ENCODE measurements around the gene ST14.
"Not testable (repeated sequence)": the region's sequence is repeated elsewhere in the genome, so short reads cannot be mapped to it uniquely, and the experiment has no call there.

The ST14 gene

DNA sequence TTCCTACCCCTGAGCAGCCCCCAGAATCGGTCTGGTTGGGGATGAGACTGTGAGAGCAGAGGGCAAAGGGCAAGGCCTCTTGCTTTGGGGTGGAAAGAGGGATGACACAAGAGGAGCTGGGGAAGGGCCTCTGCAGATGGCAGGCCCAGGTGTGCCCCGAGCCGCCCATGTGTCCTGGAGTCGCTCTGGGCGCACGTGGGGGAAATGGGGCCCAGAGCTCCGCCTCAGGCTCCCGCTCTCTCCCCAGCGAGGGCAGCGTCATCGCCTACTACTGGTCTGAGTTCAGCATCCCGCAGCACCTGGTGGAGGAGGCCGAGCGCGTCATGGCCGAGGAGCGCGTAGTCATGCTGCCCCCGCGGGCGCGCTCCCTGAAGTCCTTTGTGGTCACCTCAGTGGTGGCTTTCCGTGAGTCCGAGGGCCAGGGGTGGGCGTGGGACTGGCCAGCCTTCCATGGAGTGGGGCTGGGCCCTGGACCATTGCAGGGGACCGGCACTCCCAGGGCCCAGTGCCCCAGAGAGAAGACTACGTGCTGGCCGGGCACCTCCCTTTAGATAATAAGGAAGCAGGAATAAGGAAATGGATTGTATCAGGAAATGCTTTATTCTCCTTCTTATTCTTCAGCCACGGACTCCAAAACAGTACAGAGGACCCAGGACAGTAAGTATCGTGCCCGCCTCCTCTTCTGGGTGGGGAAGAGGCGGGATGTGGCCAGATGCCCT lies 30.1 kb downstream of the ST14 start:
- no peak for DNase-seq (ENCODE audit: low read depth)

DNA sequence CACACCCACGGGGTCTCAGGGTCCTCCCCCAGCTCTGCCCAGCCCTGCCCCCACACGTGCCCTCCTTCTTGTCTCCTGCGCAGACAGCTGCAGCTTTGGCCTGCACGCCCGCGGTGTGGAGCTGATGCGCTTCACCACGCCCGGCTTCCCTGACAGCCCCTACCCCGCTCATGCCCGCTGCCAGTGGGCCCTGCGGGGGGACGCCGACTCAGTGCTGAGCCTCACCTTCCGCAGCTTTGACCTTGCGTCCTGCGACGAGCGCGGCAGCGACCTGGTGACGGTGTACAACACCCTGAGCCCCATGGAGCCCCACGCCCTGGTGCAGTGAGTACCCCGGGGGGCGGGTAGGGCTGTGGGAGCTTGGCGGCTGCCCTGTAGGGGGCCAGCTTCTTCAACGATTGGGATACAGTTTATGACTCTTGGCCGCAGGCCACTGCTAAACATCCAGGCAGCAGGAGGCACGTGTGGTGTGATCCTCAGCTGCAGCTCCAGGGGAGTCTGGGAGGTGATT lies 30.8 kb downstream of the ST14 start:
- no peak for DNase-seq (ENCODE audit: low read depth)

DNA sequence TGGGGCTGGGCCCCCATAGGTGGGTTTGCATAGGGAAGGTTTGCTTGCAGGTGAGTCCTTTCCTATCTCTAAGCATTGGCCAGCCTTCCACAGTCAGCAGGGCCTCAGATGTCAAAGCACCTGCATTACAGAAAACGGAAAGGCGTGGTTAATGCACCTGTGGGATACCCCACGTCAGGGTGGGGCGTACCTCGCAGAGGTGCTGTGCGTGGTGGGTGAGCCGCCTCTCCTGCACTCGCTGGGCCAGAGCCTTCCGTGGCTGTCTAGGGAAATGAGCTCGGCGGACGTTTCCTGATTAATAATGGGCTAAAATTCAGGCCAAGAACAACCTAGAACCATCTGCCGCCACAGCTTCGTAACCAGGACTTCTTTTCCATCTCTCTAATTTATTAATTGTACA lies 32.3 kb downstream of the ST14 start:
- no peak for DNase-seq (ENCODE audit: low read depth)

DNA sequence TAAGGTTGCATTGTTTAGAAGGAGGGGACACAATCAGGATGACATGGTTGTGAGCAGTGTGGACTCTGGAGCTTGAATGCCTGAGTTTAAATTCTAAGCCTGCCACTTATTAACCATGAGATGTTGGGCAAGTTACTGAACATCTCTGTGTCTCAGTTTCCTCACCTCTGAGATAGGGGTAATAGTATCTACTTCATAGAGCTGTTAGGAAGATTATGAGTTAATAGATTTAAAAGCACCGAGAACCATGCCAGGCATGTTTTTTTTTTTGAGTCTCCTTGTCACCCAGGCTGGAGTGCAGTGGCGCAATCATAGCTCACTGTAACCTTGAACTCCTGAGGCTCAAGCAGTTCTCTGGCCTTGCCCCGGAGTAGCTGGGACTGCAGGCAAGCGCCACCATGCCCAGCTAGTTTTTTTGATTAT lies 33.3 kb downstream of the ST14 start:
- DNase-seq (ENCODE audit: low read depth): no peak

DNA sequence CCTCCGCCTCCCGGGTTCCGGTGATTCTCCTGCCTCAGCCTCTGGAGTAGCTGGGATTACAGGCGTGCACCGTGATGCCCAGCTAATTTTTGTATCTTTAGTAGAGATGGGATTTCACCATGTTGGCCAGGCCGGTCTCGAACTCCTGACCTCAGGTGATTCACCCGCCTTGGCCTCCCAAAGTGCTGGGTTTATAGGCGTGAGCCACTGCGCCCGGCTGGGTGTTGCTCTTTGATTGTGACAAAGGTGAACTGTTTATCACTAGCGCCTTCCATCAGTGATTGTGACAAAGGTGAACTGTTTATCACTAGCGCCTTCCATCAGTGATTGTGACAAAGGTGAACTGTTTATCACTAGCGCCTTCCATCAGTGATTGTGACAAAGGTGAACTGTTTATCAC lies 34.0 kb downstream of the ST14 start:
- DNase-seq (ENCODE audit: low read depth): not testable (repeated sequence)

DNA sequence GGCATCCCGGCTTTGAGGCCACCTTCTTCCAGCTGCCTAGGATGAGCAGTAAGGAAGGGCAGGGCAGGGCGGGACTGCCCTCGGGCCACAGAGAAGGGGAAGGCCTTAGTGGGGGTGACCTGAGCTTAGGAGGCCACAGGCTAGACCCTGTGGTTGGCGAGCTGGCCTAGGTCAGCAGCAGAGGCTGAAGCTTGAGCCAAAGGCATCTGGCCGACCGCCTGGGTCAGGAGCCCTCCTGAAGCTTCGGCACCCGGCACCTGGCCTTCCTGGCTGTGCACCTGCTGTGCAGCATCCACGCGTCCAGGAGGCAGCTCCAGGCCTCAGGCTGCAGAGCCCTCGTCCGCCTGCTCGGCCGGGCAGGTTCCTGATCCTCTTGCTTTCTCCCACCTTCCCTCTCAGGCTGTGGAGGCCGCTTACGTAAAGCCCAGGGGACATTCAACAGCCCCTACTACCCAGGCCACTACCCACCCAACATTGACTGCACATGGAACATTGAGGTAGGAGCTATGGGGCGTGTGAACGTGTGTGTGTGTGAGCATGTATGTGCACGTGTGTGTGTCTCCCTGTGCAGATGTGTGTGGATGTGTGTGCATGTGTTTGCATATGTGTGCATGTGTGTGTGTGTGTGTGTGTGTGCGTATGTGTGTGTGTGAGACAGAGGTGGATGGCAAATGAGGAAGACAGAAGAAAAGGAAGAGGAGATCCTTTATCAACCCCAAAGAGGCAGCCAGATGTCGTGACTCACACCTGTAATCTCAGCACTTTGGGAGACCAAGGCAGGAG lies 34.9 kb downstream of the ST14 start:
- DNase-seq (ENCODE audit: low read depth): no peak

DNA sequence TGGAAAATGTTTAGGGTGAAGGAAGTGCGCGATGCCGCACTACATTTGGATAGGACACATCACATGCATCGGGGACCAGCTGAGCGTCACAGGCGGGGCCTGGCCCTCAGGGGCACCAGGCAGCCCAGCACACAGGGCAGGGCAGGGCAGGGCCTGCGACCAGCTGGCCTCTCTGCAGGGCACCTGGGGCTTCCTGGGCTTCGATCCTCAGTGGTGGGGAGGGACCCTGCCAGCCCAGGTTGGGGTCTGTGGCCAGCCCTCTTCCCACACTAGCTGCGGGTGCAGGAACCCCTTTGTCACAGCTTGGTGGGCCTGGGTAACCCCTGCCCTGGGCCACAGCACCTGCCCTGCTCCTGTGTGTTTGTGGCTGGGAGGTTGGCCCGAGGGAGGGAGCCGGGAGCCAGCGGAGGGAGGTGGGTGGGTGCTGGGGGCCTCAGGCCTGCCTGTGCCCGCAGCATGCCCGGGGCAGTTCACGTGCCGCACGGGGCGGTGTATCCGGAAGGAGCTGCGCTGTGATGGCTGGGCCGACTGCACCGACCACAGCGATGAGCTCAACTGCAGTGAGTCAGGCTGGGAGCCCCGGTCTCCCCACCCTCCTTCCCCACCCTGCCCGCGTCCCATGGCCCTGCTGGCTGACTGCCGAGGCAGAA lies 37.9 kb downstream of the ST14 start:
- DNase-seq (ENCODE audit: low read depth): no peak

DNA sequence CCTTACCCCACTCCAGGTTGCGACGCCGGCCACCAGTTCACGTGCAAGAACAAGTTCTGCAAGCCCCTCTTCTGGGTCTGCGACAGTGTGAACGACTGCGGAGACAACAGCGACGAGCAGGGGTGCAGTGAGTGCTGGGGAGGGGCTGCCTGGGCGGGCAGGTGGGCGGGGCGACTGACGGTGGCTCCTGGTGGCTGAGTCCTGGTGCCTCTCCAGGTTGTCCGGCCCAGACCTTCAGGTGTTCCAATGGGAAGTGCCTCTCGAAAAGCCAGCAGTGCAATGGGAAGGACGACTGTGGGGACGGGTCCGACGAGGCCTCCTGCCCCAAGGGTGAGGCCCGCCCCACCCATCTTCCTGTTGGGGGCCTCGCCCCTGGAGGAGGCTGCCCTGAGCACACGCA lies 38.7 kb downstream of the ST14 start:
- DNase-seq (ENCODE audit: low read depth): no peak

DNA sequence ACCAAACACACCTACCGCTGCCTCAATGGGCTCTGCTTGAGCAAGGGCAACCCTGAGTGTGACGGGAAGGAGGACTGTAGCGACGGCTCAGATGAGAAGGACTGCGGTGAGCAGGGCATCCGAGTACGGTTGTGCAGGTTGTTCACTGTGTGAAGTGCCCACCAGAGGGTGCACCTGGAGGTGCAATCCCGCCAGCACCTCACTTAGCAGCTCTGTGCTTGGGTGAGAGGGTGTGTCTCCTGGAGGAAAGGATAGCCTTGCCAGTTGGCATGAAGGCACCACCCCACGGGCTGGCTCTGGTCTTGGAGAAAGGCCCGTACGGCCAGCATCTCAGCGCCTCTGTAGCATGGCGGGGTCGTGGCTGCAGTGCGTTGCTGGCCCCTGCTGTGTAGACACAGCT lies 39.4 kb downstream of the ST14 start:
- DNase-seq (ENCODE audit: low read depth): no peak

DNA sequence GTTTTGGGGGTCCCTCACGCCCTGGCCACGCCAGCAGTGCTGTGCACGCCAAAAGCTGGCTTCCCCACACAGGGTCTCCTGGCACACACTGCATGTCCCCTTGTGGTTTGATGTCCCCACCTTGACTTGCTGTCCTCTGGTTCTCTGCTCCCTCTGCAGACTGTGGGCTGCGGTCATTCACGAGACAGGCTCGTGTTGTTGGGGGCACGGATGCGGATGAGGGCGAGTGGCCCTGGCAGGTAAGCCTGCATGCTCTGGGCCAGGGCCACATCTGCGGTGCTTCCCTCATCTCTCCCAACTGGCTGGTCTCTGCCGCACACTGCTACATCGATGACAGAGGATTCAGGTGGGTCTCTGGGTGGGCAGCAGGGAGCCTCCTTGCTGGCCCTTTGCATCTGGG lies 40.2 kb downstream of the ST14 start:
- no peak for DNase-seq (ENCODE audit: low read depth)

DNA sequence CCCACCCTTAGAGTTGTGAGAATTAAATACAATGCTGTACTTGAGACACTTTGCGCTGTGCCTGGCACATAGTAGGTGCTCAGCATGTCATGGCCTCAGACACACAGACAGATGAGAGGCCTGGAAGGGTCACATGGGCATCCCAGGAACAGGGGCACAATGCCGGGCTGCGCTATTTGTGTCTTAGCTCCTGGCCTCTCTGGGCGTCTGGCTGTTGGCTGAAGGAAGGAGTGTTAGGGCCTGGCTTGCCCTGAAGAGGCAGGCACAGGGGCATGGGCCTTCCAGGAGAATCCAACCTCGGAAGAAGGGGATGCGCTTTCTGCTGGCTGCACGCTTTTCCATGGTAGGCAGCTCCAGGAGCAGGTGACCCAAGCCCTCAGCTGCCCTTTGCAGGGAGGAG lies 41.4 kb downstream of the ST14 start:
- no peak for DNase-seq (ENCODE audit: low read depth)

DNA sequence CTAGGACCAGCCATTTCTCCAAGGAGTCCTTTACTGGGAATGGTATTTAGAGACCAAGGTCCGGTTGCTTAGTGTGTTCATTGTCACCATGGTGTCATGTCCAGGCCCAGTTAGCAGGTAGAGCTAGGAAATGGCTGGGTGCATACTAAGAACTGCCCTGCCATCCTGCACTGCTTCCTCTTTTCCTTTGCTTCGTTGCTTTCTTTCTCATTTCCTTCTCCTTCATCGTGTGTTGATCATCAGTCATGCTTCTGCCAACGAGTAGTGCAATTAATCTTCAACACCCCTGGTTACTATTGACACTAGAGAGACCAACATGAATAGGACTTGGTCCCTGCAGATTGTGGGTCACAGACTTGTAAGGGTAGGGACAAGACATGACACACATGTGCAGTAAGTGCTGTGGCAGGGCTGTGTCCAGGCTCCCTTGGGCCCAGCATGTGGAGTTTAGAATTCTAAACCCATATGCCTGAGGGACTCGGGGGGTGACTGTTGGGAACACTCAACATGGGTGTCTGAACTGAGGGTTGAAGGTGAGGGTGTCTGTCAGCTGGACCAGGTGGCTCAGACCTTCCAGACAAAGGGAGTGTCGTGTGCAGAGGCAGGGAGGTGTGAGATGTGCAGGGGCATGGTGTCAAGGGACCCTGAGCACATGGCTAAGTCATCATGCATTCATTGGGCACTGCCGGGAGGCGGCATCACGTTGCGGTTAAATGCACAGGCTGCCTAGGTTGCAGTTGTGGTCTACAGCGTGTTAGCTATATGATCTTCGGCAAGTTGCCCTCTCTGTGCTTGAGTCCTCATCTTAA lies 42.6 kb downstream of the ST14 start:
- no peak for DNase-seq (ENCODE audit: low read depth)

DNA sequence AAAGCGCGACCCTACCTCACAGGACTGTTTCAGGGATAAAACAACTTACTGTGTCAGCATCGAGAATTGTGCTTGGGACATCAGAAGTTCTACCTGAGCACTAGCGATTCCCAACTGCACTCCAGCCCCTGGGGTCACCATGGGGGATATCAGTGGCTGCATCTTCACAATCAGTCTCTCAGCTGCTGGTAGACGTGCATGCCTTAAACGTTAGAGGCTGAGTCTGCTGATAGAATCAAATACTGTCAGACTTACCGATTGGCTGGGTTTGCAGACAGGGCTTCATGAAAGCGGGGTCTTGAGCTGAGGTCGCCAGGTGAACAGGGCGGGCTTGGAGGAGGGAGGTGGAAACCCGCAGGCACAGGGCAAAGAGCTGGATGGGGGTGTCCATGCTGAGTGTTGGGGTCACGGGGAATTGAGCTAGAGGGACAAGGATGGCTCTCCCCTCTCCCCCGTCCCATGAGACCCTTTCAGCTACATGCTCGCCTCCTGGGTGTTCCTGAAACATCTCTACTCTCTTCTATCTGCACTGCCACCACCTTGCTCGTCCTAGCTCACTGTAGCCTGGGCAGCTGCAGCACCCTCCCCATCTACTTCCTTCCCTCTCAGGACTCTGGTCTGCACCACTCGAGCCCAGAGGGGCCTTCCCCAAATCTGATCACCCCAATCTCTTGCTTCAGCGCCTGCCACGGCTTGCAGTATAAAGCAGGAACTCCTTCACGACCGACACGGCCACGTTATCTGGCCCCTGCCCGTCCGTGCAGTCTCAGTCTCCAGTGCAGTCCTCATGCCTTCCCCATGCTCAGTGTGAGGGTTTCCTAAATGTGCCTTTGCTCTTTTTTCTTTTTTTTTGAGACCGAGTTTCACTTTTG lies 43.5 kb downstream of the ST14 start:
- no peak for DNase-seq (ENCODE audit: low read depth)

DNA sequence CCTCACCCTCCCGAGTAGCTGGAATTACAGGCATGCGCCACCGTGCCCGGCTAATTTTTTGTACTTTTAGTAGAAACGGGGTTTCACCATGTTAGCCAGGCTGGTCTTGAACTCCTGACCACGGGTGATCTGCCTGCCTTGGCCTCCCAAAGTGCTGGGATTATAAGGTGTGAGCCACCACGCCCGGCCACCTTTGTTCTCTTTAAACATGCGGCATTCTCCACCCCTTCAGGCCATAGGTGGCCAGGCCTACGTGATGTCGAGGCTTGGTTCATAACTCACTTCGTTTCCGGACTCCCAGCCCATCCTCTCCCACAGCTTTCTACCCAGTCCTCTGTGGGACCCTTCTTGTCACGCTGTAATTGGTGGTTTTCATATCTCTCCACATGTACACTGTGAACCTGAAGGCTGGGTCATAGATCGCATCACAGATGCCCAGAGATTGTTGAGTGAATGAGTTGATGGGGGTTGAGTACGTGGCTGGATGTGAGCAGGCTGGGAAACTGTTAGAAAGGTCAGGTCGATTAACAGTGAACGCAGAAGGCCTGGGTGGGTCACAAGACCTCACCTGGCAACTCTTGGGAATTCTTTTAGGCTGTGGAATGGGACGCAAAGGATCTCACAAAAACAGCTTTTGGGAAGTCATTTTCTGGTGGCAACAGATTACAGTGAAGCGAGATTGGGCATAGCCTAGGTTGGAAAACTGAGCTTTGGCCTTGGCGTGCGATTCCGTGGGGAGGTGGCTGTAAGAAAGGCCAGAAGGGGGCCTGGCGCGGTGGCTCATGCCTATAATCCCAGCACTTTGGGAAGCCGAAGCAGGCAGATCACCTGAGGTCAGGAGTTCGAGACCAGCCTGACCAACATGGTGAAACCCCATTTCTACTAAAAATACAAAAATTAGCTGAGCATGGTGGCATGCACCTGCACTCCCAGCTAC lies 44.5 kb downstream of the ST14 start:
- no peak for DNase-seq (ENCODE audit: low read depth)

DNA sequence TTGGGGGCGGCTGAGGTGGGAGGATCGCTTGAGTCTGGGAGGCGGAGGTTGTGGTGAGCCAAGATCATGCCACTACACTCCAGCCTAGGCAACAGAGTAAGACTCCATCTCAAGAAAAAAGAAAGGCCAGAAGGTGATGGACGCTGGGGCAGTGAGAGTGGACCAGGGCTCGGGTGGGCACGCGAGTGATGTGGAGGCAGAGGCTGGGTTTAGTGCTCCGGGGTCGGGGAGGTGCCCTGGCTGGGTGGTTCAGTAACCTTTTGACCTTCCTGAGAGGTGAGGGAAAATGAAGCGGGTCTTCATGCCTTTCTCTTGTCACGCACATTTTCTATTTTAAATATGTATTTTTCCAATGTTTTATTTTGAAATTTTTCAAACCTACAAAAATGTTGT lies 45.1 kb downstream of the ST14 start:
- no peak for DNase-seq (ENCODE audit: low read depth)

DNA sequence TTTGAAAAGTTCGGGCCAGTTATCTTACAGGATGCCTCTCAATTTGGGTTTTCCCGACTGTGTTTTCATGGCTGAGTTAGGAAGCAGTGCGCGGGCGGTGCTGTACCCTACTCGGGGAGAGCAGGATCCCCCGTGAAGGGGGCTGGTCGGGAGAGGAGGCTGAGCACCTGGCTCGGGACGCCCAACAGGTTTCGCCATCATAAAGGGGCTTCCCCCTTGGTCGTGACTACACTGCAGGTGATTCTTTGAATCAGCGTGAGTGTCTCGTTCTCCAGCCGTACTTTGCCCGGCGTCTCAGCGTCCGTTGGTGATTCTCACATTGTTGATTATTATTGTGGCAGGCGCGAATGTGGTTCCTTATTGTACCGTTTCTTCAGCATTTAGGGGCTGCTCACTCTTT lies 46.6 kb downstream of the ST14 start:
- no peak for DNase-seq (ENCODE audit: low read depth)

DNA sequence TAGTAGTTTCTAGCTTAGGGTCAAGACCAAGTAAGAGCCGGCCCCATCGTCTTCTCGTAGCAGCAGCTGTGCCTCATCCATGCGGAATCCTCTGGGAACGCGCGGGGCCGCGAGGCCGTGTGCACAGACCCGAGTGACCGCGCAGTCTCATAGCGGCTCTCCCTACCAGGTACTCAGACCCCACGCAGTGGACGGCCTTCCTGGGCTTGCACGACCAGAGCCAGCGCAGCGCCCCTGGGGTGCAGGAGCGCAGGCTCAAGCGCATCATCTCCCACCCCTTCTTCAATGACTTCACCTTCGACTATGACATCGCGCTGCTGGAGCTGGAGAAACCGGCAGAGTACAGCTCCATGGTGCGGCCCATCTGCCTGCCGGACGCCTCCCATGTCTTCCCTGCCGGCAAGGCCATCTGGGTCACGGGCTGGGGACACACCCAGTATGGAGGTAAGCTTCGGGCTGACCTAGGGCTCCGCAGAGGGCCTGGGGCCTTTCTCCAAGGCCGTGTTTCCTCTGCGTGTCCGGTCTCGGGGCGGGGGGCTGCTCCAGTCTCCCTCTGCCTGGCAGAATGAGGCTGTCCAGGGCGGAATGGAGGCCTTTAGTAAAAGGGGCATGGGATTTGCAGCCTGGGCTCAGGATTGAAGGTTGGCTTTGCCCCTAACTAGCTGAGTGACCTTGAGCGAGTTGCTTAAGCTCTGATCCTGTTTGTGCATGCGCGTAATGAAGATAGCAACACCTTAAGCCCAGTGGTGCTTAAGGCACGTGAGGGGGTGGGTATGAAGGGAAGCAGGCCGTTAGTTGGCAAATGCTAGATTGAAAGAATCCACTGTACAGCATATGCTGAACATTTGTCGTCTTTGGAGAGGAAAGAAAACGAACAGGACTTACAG lies 48.9 kb downstream of the ST14 start:
- DNase-seq (ENCODE audit: low read depth): no peak

DNA sequence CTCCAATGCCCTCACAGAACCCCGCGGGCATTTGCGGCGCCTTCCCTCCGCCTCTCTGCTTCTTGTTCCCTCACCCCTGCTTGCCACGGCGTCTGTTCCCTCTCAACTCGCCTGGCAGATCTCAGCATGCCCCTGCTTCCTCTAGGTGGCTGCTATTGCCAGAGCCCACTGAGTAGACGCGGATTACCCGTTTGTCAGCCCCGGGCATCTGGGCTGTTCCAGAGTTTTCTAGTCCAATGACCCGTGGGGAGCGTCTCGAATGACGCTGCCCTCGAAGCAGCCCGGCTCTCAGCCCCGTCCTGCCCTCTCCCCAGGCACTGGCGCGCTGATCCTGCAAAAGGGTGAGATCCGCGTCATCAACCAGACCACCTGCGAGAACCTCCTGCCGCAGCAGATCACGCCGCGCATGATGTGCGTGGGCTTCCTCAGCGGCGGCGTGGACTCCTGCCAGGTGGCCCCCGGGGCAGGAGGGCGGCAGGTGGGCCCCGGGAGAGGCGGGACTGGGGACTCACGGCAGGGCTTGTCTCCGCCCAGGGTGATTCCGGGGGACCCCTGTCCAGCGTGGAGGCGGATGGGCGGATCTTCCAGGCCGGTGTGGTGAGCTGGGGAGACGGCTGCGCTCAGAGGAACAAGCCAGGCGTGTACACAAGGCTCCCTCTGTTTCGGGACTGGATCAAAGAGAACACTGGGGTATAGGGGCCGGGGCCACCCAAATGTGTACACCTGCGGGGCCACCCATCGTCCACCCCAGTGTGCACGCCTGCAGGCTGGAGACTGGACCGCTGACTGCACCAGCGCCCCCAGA lies 49.7 kb downstream of the ST14 start:
- DNase-seq (ENCODE audit: low read depth): no peak

All from activated T-helper 1 cell treated with Interleukin-2 at 50 U/mL for 16 hours (primary cell).